HCT116 (cell line): ENCODE measurements around the gene DYNLRB1. TPM values are rescaled to one million over a fixed set of nuclear protein-coding genes. Genes with fewer than 3 reads are reported as not detected.

Experiments used
- ATAC-seq: fragments of 200-7000 bp; cut with Tn5 transposase; 2 replicates; pipeline ENCODE4 v1.9.1; 2020; ENCODE audit warnings: mild to moderate bottlenecking, moderate library complexity
- BruUV-seq: library from RNA; stranded (reverse); fragments of 400-500 nt; replicated peaks from 2 replicates; lab custom pipeline; 2021; lab: Mats Ljungman, UMichigan
- CTCF ChIA-PET: fragments of 300-600 bp; sonication (Branson Sonifier 250); formaldehyde crosslinking; loops from one replicate; lab custom pipeline; 2021; ENCODE audit warnings: antibody characterized with exemption; lab: Charles Lee
- POLR2A ChIA-PET: fragments of 300-600, 350-600 bp; sonication (Branson Sonifier 250); formaldehyde crosslinking; loops from one replicate; lab custom pipeline; 2021; ENCODE audit warnings: antibody characterized with exemption; lab: Charles Lee
- RAD21 ChIA-PET, 2 experiments: fragments of 300-600 bp; sonication (Branson Sonifier 250); formaldehyde crosslinking; loops; one replicate each; lab custom pipeline; 2023; ENCODE audit warnings: low total read pairs in 2 of 2; ENCODE audit not compliant: uncharacterized antibody in 2 of 2, unreplicated experiment in 2 of 2, low non-redundant PET in 1 of 2; lab: Charles Lee
- DNase-seq: peaks from one replicate; pipeline ENCODE4 v3.0.0-alpha.2; 2010; ENCODE audit warnings: low read depth, low spot score
- H2AFZ ChIP-seq: fragments of 200-600 bp; shearing (Covaris generic), sonication (generic); 2 replicates; pipeline ENCODE4 v1.6.1; 2017; ENCODE audit warnings: low read depth, mixed run types, mixed read lengths, antibody characterized with exemption, low read length; ENCODE audit not compliant: poor library complexity, severe bottlenecking
- H3K27ac ChIP-seq: 2 replicates; pipeline ENCODE4 v1.5.1; 2012; ENCODE audit warnings: low read depth, low read length
- H3K27me3 ChIP-seq: fragments of 200-600 bp; sonication (generic); 2 replicates; pipeline ENCODE4 v1.6.1; 2016; ENCODE audit warnings: mixed run types, low read length, mixed read lengths; ENCODE audit not compliant: insufficient read depth
- H3K36me3 ChIP-seq, 2 experiments: fragments of 200-500 bp in 1 of 2; fragments of 200-600 bp in 1 of 2; sonication (Bioruptor generic) in 1 of 2; sonication (generic) in 1 of 2; 2 replicates each; pipeline versions ENCODE4 v1.5.1 to v1.6.1; 2014 to 2016; ENCODE audit warnings: low read length in 2 of 2, inconsistent platforms in 1 of 2, mixed read lengths in 1 of 2, mixed run types in 1 of 2; ENCODE audit not compliant: insufficient read depth in 2 of 2, control insufficient read depth in 1 of 2
- H3K4me1 ChIP-seq, 2 experiments: fragments of 200-600 bp in 1 of 2; sonication (generic) in 1 of 2; 2 replicates each; pipeline versions ENCODE4 v1.5.1 to v1.6.1; 2012 to 2017; ENCODE audit warnings: low read length in 2 of 2, inconsistent platforms in 1 of 2, mild to moderate bottlenecking in 1 of 2, mixed read lengths in 1 of 2, mixed run types in 1 of 2, moderate library complexity in 1 of 2; ENCODE audit not compliant: insufficient read depth in 2 of 2, control insufficient read depth in 1 of 2
- H3K4me2 ChIP-seq: fragments of 200-600 bp; sonication (generic); 2 replicates; pipeline ENCODE4 v1.6.1; 2017; ENCODE audit warnings: mixed run types, low read length, mixed read lengths
- H3K4me3 ChIP-seq, 2 experiments: fragments of 200-600 bp in 1 of 2; sonication (generic) in 1 of 2; replicated peaks in 1 of 2; 2 replicates each; pipeline ENCODE4 v1.5.1; 2011 to 2016; ENCODE audit warnings: low read length in 2 of 2, control low read depth in 1 of 2, low read depth in 1 of 2, mild to moderate bottlenecking in 1 of 2, mixed read lengths in 1 of 2, mixed run types in 1 of 2
- H3K79me2 ChIP-seq: fragments of 200-600 bp; sonication (generic); 2 replicates; pipeline ENCODE4 v1.6.1; 2017; ENCODE audit warnings: mild to moderate bottlenecking, mixed run types, low read length, moderate library complexity, mixed read lengths; ENCODE audit not compliant: insufficient read depth
- H3K9ac ChIP-seq: fragments of 200-600 bp; sonication (generic); 2 replicates; pipeline ENCODE4 v1.6.1; 2016; ENCODE audit warnings: low read length, mixed read lengths
- H3K9me2 ChIP-seq: fragments of 200-600 bp; sonication (generic), shearing (Covaris generic); 2 replicates; pipeline ENCODE4 v1.6.1; 2017; ENCODE audit warnings: mixed run types, mild to moderate bottlenecking, moderate library complexity; ENCODE audit not compliant: insufficient read depth
- H3K9me3 ChIP-seq, 2 experiments: fragments of 200-500 bp in 1 of 2; fragments of 200-600 bp in 1 of 2; sonication (Bioruptor generic) in 1 of 2; sonication (generic) in 1 of 2; 2 replicates each; pipeline ENCODE4 v1.6.1; 2014 to 2017; ENCODE audit warnings: low read length in 2 of 2, mixed read lengths in 2 of 2, inconsistent platforms in 1 of 2, low read depth in 1 of 2, mild to moderate bottlenecking in 1 of 2, mixed run types in 1 of 2, moderate library complexity in 1 of 2; ENCODE audit not compliant: control insufficient read depth in 1 of 2, insufficient read depth in 1 of 2
- H4K20me1 ChIP-seq: fragments of 200-600 bp; sonication (generic), shearing (Covaris generic); 2 replicates; pipeline ENCODE4 v1.6.1; 2017; ENCODE audit warnings: mixed run types, mild to moderate bottlenecking, moderate library complexity; ENCODE audit not compliant: insufficient read depth
- CBX3 ChIP-seq: IDR thresholded peaks from 2 replicates; pipeline ENCODE4 v1.6.1; 2012; ENCODE audit warnings: low read depth
- ELF1 ChIP-seq: IDR thresholded peaks from 2 replicates; pipeline ENCODE4 v1.6.1; 2012; ENCODE audit warnings: low read depth, borderline replicate concordance
- FOSL1 ChIP-seq: IDR thresholded peaks from 2 replicates; pipeline ENCODE4 v1.6.1; 2012; ENCODE audit warnings: low read depth
- SRF ChIP-seq: IDR thresholded peaks from 2 replicates; pipeline ENCODE4 v1.6.1; 2012; ENCODE audit warnings: low read depth
- ZBTB33 ChIP-seq: IDR thresholded peaks from 2 replicates; pipeline ENCODE4 v1.6.1; 2011; ENCODE audit warnings: mild to moderate bottlenecking, low read length, moderate library complexity; ENCODE audit not compliant: insufficient replicate concordance; ENCODE audit errors: extremely low read depth
- ZNF274 ChIP-seq: fragments of 200-500 bp; sonication (Bioruptor generic); IDR thresholded peaks from 2 replicates; pipeline ENCODE4 v1.6.1; 2014; ENCODE audit warnings: mild to moderate bottlenecking, low read depth, low read length, inconsistent platforms
- intact Hi-C: fragments of 100-400 bp; cut with micrococcal nuclease; formaldehyde crosslinking; loops from 2 replicates; pipeline ENCODE4 v1.10.0; 2022
- total RNA-seq: library from RNA; stranded (reverse); gene quantifications from one replicate; pipeline ENCODE4 v1.2.1, GENCODE V29; 2021; ENCODE audit not compliant: unreplicated experiment

DYNLRB1 gene
- total RNA-seq, 1 experiment from 2014 or later, result 106 TPM

- ATAC-seq (no peak), DNase-seq (no peak)
- H3K9me3 ChIP-seq, result no peaks in the 10 kb centered on the region
- CTCF ChIA-PET, result interaction anchor here (0.6 kb wide), 1 partner anchor 25 kb away, joined by 4 read pairs; no protein-coding TSS in a partner anchor
- H3K36me3 ChIP-seq, result peaks cover 9 to 15% of the 10 kb centered on the region in 2 experiments
- no peak overlapping the region for H3K4me2 ChIP-seq
- intact Hi-C loops, result no loop called here
- no peaks in the 10 kb centered on the region for H4K20me1 ChIP-seq
- peaks cover 5% of the 10 kb centered on the region for H3K79me2 ChIP-seq
- RAD21 ChIA-PET, result no interaction called here
- H3K4me1 ChIP-seq, result peaks cover 4 to 7% of the 10 kb centered on the region in 2 experiments; a peak in 3 of 4 replicates
- H3K27ac ChIP-seq, result no peak overlapping the region
- H2AFZ ChIP-seq, result no peak overlapping the region
- no peaks in the 10 kb centered on the region for H3K9me2 ChIP-seq
- H3K27me3 ChIP-seq, result no peaks in the 10 kb centered on the region
- POLR2A ChIA-PET, result no interaction called here
- no peak overlapping the region for H3K9ac ChIP-seq
- H3K4me3 ChIP-seq, result no peak overlapping the region
- BruUV-seq, result no TSS peak
- TF ChIP-seq ELF1, result no peak
- TF ChIP-seq SRF, result no peak
- no peak for TF ChIP-seq CBX3
- no peak for TF ChIP-seq FOSL1
Observed at GRCh38 chr20:34511891-34512265, 4.3 kb upstream of the DYNLRB1 start.

GRCh38 chr20:34512266-34512954 lies 3.8 kb upstream of the DYNLRB1 start:
- Histone ChIP-seq H4K20me1 (no peaks in the 10 kb centered on the region), H3K4me2 (no peak overlapping the region), H3K36me3 (peaks cover 9 to 15% of the 10 kb centered on the region in 2 experiments), H3K79me2 (peaks cover 10% of the 10 kb centered on the region), H3K27ac (no peak overlapping the region), H3K4me1 (peaks cover 4 to 7% of the 10 kb centered on the region in 2 experiments; a peak in 3 of 4 replicates), H3K27me3 (no peaks in the 10 kb centered on the region), H3K9ac (no peak overlapping the region), H3K9me3 (no peaks in the 10 kb centered on the region), H3K9me2 (no peaks in the 10 kb centered on the region), H3K4me3 (no peak overlapping the region), H2AFZ (no peak overlapping the region)
- ChIA-PET RAD21 (no interaction called here), POLR2A (no interaction called here), CTCF (interaction anchor here (0.6 kb wide), 1 partner anchor 25 kb away, joined by 4 read pairs; no protein-coding TSS in a partner anchor)
- TF ChIP-seq ZNF274, result no peak
- no peak for TF ChIP-seq ZBTB33
- intact Hi-C loops, result no loop called here
- DNase-seq, result no peak
- no TSS peak for BruUV-seq
- ATAC-seq, result no peak
